C4-2B (cell line): Measurements from ENCODE around the gene PLXND1.

ENCODE experiments used
- H3K27ac ChIP-seq: fragments of 450-650 bp; 2 replicates; pipeline ENCODE4 v1.5.1; 2017
- ZFX ChIP-seq: fragments of 450-650 bp; IDR thresholded peaks from 2 replicates; pipeline ENCODE4 v1.6.1; 2017
- TF ChIP-seq, protein P1 (sequence below): fragments of 450-650 bp; conservative IDR thresholded peaks from 2 replicates; pipeline ENCODE4 v1.5.1; 2017; ENCODE audit warnings: mild to moderate bottlenecking

Gene PLXND1

GRCh38 chr3:129600348-129600747 is 6.1 kb downstream of the PLXND1 start:
- TF ChIP-seq ZFX = no peak
- TF ChIP-seq, protein P1, sequence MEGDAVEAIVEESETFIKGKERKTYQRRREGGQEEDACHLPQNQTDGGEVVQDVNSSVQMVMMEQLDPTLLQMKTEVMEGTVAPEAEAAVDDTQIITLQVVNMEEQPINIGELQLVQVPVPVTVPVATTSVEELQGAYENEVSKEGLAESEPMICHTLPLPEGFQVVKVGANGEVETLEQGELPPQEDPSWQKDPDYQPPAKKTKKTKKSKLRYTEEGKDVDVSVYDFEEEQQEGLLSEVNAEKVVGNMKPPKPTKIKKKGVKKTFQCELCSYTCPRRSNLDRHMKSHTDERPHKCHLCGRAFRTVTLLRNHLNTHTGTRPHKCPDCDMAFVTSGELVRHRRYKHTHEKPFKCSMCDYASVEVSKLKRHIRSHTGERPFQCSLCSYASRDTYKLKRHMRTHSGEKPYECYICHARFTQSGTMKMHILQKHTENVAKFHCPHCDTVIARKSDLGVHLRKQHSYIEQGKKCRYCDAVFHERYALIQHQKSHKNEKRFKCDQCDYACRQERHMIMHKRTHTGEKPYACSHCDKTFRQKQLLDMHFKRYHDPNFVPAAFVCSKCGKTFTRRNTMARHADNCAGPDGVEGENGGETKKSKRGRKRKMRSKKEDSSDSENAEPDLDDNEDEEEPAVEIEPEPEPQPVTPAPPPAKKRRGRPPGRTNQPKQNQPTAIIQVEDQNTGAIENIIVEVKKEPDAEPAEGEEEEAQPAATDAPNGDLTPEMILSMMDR = no peak
- H3K27ac ChIP-seq = no peak overlapping the region

GRCh38 chr3:129599607-129600006 is 6.9 kb downstream of the PLXND1 start:
- H3K27ac ChIP-seq = no peak overlapping the region
- TF ChIP-seq, protein P1 = no peak
- no peak for TF ChIP-seq ZFX

GRCh38 chr3:129599073-129599472 is 7.4 kb downstream of the PLXND1 start:
- TF ChIP-seq, protein P1 = no peak
- TF ChIP-seq ZFX = no peak
- no peak overlapping the region for H3K27ac ChIP-seq

GRCh38 chr3:129598484-129598883 is 8.0 kb downstream of the PLXND1 start:
- no peak overlapping the region for H3K27ac ChIP-seq

DNA sequence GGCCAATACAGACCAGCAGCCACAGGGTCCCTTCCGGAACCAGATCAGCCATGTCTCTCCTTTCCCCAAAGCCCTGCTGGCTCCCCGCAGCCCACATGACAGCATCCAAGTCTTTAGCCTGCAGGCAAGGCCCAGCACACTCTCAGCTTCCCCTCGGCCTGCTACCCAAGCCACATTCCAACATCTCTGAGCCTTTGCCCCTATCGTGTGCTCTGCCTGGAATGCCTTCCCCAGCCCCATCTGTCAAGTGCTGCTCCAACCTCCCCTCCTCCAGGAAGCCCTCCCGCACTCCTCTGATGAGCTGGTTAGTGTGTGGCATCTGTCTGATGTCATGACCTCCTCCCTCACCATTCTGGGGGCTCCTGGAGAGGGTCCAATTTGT is 8.5 kb downstream of the PLXND1 start:
- H3K27ac ChIP-seq = no peak overlapping the region
- TF ChIP-seq ZFX = no peak
- TF ChIP-seq, protein P1 = no peak

More at GRCh38 chr3:129598484-129598883, 8.0 kb downstream of the PLXND1 start:
- TF ChIP-seq, protein P1 = no peak
- TF ChIP-seq ZFX = no peak

DNA sequence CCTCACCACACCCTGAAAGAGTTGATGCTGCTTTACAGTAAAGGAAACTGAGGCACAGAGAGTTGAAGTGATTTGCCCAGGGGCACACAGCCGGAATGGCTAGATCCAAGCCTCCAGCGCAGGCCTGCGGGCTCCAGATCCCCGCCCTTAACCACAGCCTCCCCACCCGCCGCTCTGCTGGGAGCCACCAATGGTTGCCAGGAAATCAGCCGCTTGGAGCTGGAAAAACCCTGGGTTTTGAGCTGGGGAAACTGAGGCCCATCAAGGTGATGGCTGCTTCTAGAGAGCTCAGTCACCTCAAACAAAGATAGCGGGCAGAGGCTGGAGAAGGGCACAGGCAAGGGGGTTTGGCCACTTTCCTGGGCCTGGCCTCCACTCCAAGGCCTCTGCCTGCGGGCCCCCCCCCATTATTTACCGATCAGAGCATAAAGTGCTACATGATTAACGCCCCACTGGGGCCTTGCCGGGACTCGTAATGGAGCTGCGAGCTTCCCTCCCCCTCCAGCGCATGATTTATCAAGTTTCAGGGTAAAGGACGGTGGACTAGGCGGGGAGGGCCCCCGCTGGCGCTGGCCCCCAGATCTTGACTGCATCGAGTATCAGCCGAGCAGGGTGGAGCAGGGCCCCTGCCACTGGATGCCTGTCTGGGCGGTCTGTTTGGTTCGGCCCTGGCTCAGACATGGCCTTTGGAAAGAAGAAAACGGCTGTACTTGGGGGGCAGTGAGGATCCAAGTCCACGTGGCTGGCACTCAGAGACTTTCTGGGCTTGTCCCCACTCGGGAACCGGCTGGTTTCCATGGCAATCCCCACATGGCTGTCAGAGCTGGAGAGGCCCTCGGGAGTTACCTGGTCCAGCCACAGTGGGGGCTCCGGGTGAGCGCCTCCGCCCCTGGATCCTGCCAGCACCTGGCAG is 9.1 kb downstream of the PLXND1 start:
- TF ChIP-seq, protein P1 = no peak
- TF ChIP-seq ZFX = no peak
- H3K27ac ChIP-seq = no peak overlapping the region

DNA sequence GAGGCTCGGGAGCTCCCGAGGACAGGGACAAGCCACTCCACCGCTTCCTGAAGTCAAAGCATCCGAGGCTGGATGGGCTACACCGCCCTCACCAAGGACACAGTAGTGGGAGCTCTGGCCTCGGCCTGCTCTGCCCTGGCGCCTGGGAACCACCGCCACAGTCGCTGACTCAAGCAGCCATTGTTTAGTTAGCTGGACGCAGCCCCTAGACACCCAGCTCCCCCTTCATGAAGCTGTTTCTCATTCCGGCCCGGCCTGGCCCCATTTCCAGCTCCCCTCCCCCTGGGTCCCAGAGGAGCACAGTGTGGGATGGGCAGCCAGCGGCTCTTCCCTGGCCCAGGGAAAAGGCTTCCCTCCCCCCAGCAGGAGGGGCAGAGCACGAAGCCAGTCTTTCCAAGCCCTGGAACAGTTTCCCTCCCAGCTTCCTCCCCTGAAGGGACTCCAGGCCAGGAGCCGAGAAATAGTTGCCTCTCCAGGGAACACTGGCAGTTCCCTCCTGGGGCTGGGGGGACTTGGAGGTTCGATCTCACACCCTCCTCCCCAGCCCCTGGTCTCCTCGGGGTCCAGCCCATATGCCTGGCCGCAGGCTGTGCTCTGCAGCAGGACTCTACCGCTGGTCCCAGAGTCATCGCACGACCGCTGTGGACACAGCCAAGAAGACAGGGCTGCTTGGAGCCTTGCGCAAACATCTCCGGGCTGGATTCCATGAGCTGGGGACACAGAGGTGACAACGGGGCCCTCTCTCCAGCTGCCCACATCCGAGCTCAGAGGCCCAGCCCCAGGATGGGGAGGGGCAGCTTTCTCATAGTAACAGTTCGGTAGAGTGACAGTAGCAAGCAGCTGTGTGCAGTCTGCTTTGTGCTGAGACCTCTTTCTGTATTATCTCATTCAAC is 10.0 kb downstream of the PLXND1 start:
- no peak overlapping the region for H3K27ac ChIP-seq
- no peak for TF ChIP-seq ZFX
- TF ChIP-seq, protein P1 = no peak
